GM21737 (cell line): ENCODE results near the gene KIF4B.

Experiments
- ATAC-seq: cut with Tn5 transposase; IDR thresholded peaks from one replicate; pipeline ENCODE4 v1.9.1; 2021; ENCODE audit warnings: mild to moderate bottlenecking, moderate library complexity; ENCODE audit not compliant: unreplicated experiment

The KIF4B gene

DNA sequence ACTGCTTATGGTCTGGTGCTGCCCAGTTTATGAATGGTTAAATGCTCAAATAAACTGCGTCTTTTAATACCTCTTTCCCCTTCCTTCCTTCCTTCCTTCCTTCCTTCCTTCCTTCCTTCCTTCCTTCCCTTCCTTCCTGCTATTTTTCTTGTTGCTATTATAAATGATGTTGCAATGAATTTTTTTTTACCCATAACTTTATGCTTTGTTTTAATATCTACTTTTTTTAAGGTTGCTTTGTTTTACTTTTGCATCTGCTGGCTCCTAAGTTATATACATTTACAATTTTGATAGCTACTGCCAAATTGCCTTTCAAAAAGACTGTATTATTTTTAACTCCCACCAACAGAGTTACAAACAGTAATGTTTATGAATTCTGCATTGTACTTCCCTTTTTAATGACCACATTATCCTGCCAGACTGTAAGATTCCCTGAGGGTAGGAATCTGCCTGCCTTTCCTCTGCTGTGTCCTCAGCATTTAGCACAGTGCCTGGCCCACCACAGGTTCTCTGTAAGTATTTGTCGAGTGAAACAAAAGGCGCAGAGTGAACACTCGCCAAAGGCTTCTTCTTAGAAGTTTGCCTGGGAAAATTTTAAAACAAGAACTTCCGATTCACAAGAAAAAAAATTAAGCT, 36.9 kb downstream of the KIF4B start:
- no peak for ATAC-seq

DNA sequence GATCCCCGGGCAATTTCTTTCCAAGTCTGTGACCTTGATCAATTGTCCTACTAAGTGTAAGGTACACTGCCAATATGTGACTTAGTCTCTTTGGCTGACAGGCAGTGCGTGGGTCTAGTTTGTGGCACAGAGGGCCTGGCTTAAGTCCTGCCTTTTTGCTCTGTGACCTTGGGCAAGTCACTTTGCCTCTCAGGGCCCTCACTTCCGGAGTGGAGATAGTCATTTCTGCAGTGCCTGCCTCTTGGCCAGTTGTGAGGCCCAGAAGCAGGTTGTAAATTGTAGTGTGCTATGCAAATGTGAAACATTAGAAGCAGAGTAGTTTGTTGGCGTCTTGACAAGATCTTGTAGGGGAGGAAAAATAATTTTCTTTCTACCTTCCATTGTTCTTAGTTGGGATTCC, 39.0 kb downstream of the KIF4B start:
- ATAC-seq, result no peak

GRCh38 chr5:155053501-155053900, 39.9 kb downstream of the KIF4B start:
- ATAC-seq, result no peak

GRCh38 chr5:155056644-155057269, 43.2 kb downstream of the KIF4B start:
- no peak for ATAC-seq

DNA sequence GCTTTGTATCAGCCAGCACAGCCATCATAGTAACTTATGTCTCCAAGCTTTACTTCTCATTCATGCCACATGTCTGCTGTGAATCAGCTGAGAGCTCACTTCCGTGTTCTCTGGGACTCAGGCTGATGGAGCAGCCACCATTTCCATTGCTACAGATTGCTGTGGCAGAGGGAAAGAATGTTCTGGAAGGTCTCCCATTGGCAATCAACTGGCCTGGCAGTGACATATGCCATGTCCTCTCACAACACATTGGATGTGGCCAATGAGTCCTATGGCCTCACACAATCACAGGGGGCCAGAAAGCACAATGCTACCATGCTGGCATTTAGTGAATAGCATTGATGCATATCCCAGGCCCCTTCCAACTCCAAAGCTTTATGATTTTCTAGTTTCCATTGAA, 44.1 kb downstream of the KIF4B start:
- no peak for ATAC-seq

GRCh38 chr5:155064580-155064979, 51.0 kb downstream of the KIF4B start:
- no peak for ATAC-seq

GRCh38 chr5:155066886-155067595, 53.5 kb downstream of the KIF4B start:
- ATAC-seq, result no peak
